Skeletal muscle cell (primary cell): ENCODE results near the gene MBNL2.

Experiments
- DNase-seq: peaks from one replicate; pipeline ENCODE4 v3.0.0-alpha.2; 2010; ENCODE audit warnings: low read depth
- H3K4me3 ChIP-seq: 2 replicates; pipeline ENCODE4 v1.5.1; 2011; ENCODE audit warnings: low read depth, mild to moderate bottlenecking, control low read depth, low read length, moderate library complexity

MBNL2 gene

GRCh38 chr13:97221989-97222700 is at the start of gene MBNL2:
TSS of gene MBNL2 (plus strand) at chr13:97222333. CDS start at chr13:97276236, 53,903 bp downstream.
- peak within 1 kb of the TSS; percentile 74 for H3K4me3 ChIP-seq
- DNase-seq: peak; percentile 88

- no peak for DNase-seq
- H3K4me3 ChIP-seq: no peak overlapping the region
These were observed 47.5 kb upstream of the MBNL2 start for GRCh38 chr13:97174638-97175037.

- no peak overlapping the region for H3K4me3 ChIP-seq
- no peak for DNase-seq
These were observed 47.1 kb upstream of the MBNL2 start for GRCh38 chr13:97175041-97175440.

- DNase-seq: no peak
- no peak overlapping the region for H3K4me3 ChIP-seq
These were observed 42.6 kb upstream of the MBNL2 start for GRCh38 chr13:97179501-97179900.

GRCh38 chr13:97182111-97182890 is 39.8 kb upstream of the MBNL2 start:
- DNase-seq: no peak

GRCh38 chr13:97185291-97185690 is 36.8 kb upstream of the MBNL2 start:
- no peak overlapping the region for H3K4me3 ChIP-seq
- no peak for DNase-seq

More at GRCh38 chr13:97182111-97182890, 39.8 kb upstream of the MBNL2 start:
- no peak overlapping the region for H3K4me3 ChIP-seq

- H3K4me3 ChIP-seq: no peak overlapping the region
- DNase-seq: no peak
These were observed 36.4 kb upstream of the MBNL2 start for GRCh38 chr13:97185751-97186150.

- H3K4me3 ChIP-seq: no peak overlapping the region
- no peak for DNase-seq
These were observed 33.9 kb upstream of the MBNL2 start for GRCh38 chr13:97188207-97188606.

- no peak overlapping the region for H3K4me3 ChIP-seq
- no peak for DNase-seq
These were observed 32.2 kb upstream of the MBNL2 start for GRCh38 chr13:97189928-97190327.

- DNase-seq: no peak
- H3K4me3 ChIP-seq: no peak overlapping the region
These were observed 31.0 kb upstream of the MBNL2 start for GRCh38 chr13:97191142-97191541.

GRCh38 chr13:97191615-97192014 is 30.5 kb upstream of the MBNL2 start:
- H3K4me3 ChIP-seq: no peak overlapping the region
- peak; percentile 16 for DNase-seq

- no peak for DNase-seq
- H3K4me3 ChIP-seq: no peak overlapping the region
These were observed 30.0 kb upstream of the MBNL2 start for GRCh38 chr13:97192166-97192565.

- H3K4me3 ChIP-seq: no peak overlapping the region
- no peak for DNase-seq
These were observed 28.6 kb upstream of the MBNL2 start for GRCh38 chr13:97193577-97193976.

- H3K4me3 ChIP-seq: no peak overlapping the region
- peak; percentile 12 for DNase-seq
These were observed 27.7 kb upstream of the MBNL2 start for GRCh38 chr13:97194479-97194878.

- no peak for DNase-seq
- H3K4me3 ChIP-seq: no peak overlapping the region
These were observed 25.8 kb upstream of the MBNL2 start for GRCh38 chr13:97196340-97196739.

- DNase-seq: no peak
- H3K4me3 ChIP-seq: no peak overlapping the region
These were observed 23.4 kb upstream of the MBNL2 start for GRCh38 chr13:97198753-97199152.

- no peak overlapping the region for H3K4me3 ChIP-seq
- no peak for DNase-seq
These were observed 22.7 kb upstream of the MBNL2 start for GRCh38 chr13:97199451-97199850.

- DNase-seq: no peak
- no peak overlapping the region for H3K4me3 ChIP-seq
These were observed 21.8 kb upstream of the MBNL2 start for GRCh38 chr13:97200081-97200942.

- no peak for DNase-seq
- H3K4me3 ChIP-seq: no peak overlapping the region
These were observed 19.4 kb upstream of the MBNL2 start for GRCh38 chr13:97202761-97203160.

- no peak for DNase-seq
- no peak overlapping the region for H3K4me3 ChIP-seq
These were observed 16.7 kb upstream of the MBNL2 start for GRCh38 chr13:97205465-97205864.
